ENCODE data around the gene CCDC178.

The CCDC178 gene

DNA sequence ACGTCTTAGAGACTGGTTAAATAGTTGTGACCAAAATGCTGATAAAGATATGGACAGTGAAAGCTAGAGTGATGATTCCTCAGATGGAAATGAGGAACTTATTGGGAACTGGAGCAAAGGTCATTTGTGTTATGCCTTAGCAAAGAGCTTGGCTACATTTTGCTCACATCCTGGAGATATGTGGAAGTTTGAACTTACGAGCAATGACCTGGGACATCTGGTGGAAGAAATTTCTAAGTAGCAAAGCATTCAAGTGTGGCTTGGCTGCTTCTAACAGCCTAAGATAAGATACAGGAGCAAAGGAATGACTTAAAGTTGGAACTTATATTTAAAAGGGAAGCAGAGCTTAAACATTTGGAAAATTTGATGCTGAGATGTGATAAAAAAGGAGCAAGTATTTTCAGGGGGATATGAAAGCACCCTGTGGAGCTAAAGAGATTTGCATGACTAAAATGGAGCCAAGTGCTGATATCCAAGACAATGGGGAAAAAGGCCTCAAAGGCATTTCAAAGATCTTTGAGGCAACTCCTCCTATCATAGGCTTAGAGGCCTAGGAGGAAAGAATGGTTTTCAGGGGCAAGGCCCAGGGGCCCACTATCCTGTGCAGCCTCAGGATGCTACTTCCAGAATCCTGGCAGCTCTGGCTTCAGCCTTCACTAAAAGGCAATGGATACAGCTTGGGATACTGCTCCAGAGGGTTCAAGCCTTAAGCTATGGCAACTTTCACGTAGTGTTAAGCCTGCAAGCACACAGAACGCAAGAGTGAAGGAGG, 543.6 kb downstream of the CCDC178 start:
- TF ChIP-seq, protein P1, sequence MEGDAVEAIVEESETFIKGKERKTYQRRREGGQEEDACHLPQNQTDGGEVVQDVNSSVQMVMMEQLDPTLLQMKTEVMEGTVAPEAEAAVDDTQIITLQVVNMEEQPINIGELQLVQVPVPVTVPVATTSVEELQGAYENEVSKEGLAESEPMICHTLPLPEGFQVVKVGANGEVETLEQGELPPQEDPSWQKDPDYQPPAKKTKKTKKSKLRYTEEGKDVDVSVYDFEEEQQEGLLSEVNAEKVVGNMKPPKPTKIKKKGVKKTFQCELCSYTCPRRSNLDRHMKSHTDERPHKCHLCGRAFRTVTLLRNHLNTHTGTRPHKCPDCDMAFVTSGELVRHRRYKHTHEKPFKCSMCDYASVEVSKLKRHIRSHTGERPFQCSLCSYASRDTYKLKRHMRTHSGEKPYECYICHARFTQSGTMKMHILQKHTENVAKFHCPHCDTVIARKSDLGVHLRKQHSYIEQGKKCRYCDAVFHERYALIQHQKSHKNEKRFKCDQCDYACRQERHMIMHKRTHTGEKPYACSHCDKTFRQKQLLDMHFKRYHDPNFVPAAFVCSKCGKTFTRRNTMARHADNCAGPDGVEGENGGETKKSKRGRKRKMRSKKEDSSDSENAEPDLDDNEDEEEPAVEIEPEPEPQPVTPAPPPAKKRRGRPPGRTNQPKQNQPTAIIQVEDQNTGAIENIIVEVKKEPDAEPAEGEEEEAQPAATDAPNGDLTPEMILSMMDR (IDR thresholded peaks at IDR 0.05; ENCODE audit: extremely low read depth, missing control alignments), result no peak
- no peak for DNase-seq (ENCODE audit: low spot score)

DNA sequence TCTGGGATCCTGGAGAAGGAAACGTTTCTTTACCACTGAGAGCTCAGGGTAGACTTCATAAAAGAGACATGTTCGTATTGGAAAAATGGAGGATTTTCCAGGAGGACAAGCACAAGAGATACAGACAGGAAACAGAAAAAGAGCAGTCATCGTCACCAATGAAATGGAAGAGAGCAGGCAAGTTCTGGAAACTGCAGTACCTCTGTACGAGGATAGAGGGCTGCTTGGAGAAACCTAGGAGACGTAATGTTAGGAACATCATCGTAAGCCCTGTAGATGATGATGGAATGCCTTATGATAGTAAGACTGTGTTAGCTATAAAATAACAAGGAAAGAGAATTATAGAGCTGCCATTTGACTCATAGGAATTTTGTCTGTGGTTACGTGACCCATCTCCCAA, 546.6 kb downstream of the CCDC178 start:
- TF ChIP-seq, protein P1 (IDR thresholded peaks at IDR 0.05; ENCODE audit: extremely low read depth, missing control alignments), result no peak
- DNase-seq (ENCODE audit: low spot score), result no peak

DNA sequence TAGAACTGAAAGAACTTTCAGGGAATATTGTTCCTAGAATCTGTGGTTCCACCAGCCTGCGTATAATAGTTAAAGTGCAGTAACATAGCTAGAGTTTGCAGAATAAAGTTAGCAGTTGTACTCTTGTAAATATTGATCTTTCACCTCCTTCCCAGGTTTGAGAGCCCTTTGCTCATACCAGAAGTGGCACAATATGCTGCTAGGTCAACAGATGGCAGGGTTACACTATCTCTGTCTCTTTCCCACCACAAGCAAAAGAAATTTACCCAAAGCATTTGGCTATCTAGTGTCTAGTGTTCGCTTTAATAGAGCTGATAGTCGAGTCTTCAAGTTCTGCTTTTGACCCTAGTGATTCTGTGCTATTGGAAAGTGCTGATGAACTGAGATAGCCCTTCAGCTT, 548.7 kb downstream of the CCDC178 start:
- TF ChIP-seq, protein P1 (IDR thresholded peaks at IDR 0.05; ENCODE audit: extremely low read depth, missing control alignments), result no peak
- DNase-seq (ENCODE audit: low spot score), result no peak

DNA sequence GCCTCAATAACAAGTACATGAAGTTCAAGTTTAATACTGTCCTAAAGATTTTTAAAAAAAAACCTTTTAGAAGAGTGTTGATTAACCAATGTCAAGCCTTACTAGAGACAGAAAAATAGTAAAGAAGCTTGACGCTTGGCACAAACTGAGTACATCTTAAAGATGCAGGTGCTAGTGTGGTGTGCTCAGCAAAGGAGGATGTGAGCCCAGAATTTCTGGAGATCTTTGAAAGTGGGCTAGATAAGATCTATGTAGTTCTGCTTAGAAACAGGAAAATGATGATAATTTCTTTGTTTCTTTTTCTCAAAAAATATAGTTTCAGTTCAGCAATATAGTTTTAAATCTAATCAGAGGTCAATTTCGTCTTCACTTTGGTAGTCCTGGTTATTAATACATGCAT, 549.4 kb downstream of the CCDC178 start:
- TF ChIP-seq, protein P1 (IDR thresholded peaks at IDR 0.05; ENCODE audit: extremely low read depth, missing control alignments), result no peak
- no peak for DNase-seq (ENCODE audit: low spot score)

GRCh38 chr18:32889615-32890593, 550.6 kb downstream of the CCDC178 start:
- no peak for DNase-seq (ENCODE audit: low spot score)
- TF ChIP-seq, protein P1 (IDR thresholded peaks at IDR 0.05; ENCODE audit: extremely low read depth, missing control alignments), result no peak

- TF ChIP-seq, protein P1 (IDR thresholded peaks at IDR 0.05; ENCODE audit: extremely low read depth, missing control alignments), result no peak
- DNase-seq (ENCODE audit: low spot score), result no peak
Measured at GRCh38 chr18:32888306-32888705, 552.2 kb downstream of the CCDC178 start.
